SK-N-SH (cell line): ENCODE data around the gene ATG7. TPM values are rescaled to one million over a fixed set of nuclear protein-coding genes. Genes with fewer than 3 reads are reported as not detected.

Source experiments
- CTCF ChIA-PET: fragments of 300-600, 350-600 bp; formaldehyde crosslinking; extraction: SDS; loops from one replicate; lab custom pipeline; 2021; lab: Yijun Ruan, JAX
- POLR2A ChIA-PET: fragments of 350-600 bp; sonication (Branson Sonifier 250); formaldehyde crosslinking; extraction: SDS; loops from one replicate; lab custom pipeline; 2020; ENCODE audit warnings: antibody characterized with exemption, inconsistent platforms; lab: Yijun Ruan, JAX
- DNase-seq: peaks from one replicate; pipeline ENCODE4 v3.0.0; 2012
- H2AFZ ChIP-seq: fragments of 200-600 bp; sonication (generic); 2 replicates; pipeline ENCODE4 v1.8.1; 2016; ENCODE audit warnings: antibody characterized with exemption, mild to moderate bottlenecking, low read depth
- H3F3A ChIP-seq: fragments of 200-600 bp; sonication (generic); replicated peaks from 2 replicates; pipeline ENCODE3; 2016; ENCODE audit warnings: antibody characterized with exemption, mild to moderate bottlenecking; ENCODE audit not compliant: insufficient read depth
- H3K27ac ChIP-seq, 2 experiments: fragments of 200-500 bp in 1 of 2; fragments of 200-600 bp in 1 of 2; sonication (Bioruptor generic) in 1 of 2; sonication (generic), shearing (Covaris generic) in 1 of 2; 2 replicates each; pipeline versions ENCODE4 v1.5.1 to v1.6.1; 2014 to 2016; ENCODE audit warnings: low read depth in 2 of 2, inconsistent platforms in 1 of 2, low read length in 1 of 2, mild to moderate bottlenecking in 1 of 2, mixed read lengths in 1 of 2
- H3K27me3 ChIP-seq: fragments of 200-600 bp; sonication (generic), shearing (Covaris generic); 2 replicates; pipeline ENCODE4 v1.6.1; 2016; ENCODE audit warnings: mixed run types; ENCODE audit not compliant: insufficient read depth
- H3K36me3 ChIP-seq, 2 experiments: fragments of 200-500 bp in 1 of 2; fragments of 200-600 bp in 1 of 2; sonication (Bioruptor generic) in 1 of 2; sonication (generic) in 1 of 2; replicated peaks in 1 of 2; 2 replicates each; pipeline versions ENCODE3 to v1.5.1; 2014 to 2016; ENCODE audit warnings: low read length in 1 of 2, mild to moderate bottlenecking in 1 of 2; ENCODE audit not compliant: insufficient read depth in 2 of 2, control insufficient read depth in 1 of 2
- H3K4me1 ChIP-seq, 2 experiments: fragments of 200-500 bp in 1 of 2; fragments of 200-600 bp in 1 of 2; sonication (Bioruptor generic) in 1 of 2; sonication (generic), shearing (Covaris generic) in 1 of 2; 2 replicates each; pipeline versions ENCODE4 v1.5.1 to v1.6.1; 2014 to 2016; ENCODE audit warnings: low read depth in 1 of 2, low read length in 1 of 2, mixed run types in 1 of 2; ENCODE audit not compliant: insufficient read depth in 2 of 2, control insufficient read depth in 1 of 2
- H3K4me2 ChIP-seq: fragments of 200-600 bp; sonication (generic), shearing (Covaris generic); 2 replicates; pipeline ENCODE4 v1.6.1; 2017; ENCODE audit warnings: mixed run types
- H3K4me3 ChIP-seq, 2 experiments: fragments of 200-500 bp in 1 of 2; fragments of 200-600 bp in 1 of 2; sonication (Bioruptor generic) in 1 of 2; sonication (generic), shearing (Covaris generic) in 1 of 2; 2 replicates each; pipeline versions ENCODE4 v1.5.1 to v1.8.1; 2014 to 2016; ENCODE audit warnings: low read depth in 2 of 2, inconsistent platforms in 1 of 2, low read length in 1 of 2, mild to moderate bottlenecking in 1 of 2, mixed read lengths in 1 of 2, moderate library complexity in 1 of 2
- H3K79me2 ChIP-seq: fragments of 200-600 bp; sonication (generic); 2 replicates; pipeline ENCODE4 v1.8.1; 2017; ENCODE audit warnings: mild to moderate bottlenecking; ENCODE audit not compliant: insufficient read depth
- H3K9ac ChIP-seq: fragments of 200-600 bp; sonication (generic); 2 replicates; pipeline ENCODE4 v1.6.1; 2017; ENCODE audit warnings: mixed run types
- H3K9me2 ChIP-seq: fragments of 200-600 bp; sonication (generic); 2 replicates; pipeline ENCODE4 v1.6.1; 2017; ENCODE audit warnings: mixed run types
- H3K9me3 ChIP-seq: fragments of 200-600 bp; sonication (generic); 2 replicates; pipeline ENCODE4 v1.6.1; 2017; ENCODE audit warnings: mixed run types, mild to moderate bottlenecking, moderate library complexity
- H4K20me1 ChIP-seq: fragments of 200-600 bp; sonication (generic); 2 replicates; pipeline ENCODE4 v1.6.1; 2017; ENCODE audit warnings: mild to moderate bottlenecking, mixed run types; ENCODE audit not compliant: insufficient read depth
- ELF1 ChIP-seq: IDR thresholded peaks from 2 replicates; pipeline ENCODE4 v1.4.0; 2012
- EP300 ChIP-seq, 2 experiments: IDR thresholded peaks; 2 replicates each; pipeline versions ENCODE4 v1.4.0 to v1.6.1; 2012; ENCODE audit warnings: borderline replicate concordance in 1 of 2, low read depth in 1 of 2, low read length in 1 of 2
- EZH2phosphoT487 ChIP-seq: fragments of 200-600 bp; sonication (generic); IDR thresholded peaks from 2 replicates; pipeline ENCODE4 v1.6.1; 2017; ENCODE audit warnings: low read depth, mixed run types, mild to moderate bottlenecking, antibody characterized with exemption, moderate library complexity, borderline replicate concordance
- FOSL2 ChIP-seq: IDR thresholded peaks from 2 replicates; pipeline ENCODE4 v1.4.0; 2012; ENCODE audit warnings: low read depth, mild to moderate bottlenecking, moderate library complexity, borderline replicate concordance
- FOXM1 ChIP-seq: IDR thresholded peaks from 2 replicates; pipeline ENCODE4 v1.4.0; 2012; ENCODE audit warnings: low read depth, mild to moderate bottlenecking
- GABPA ChIP-seq: IDR thresholded peaks from 2 replicates; pipeline ENCODE4 v1.4.0; 2012; ENCODE audit warnings: low read depth, mild to moderate bottlenecking
- GATA2 ChIP-seq: sonication (generic); formaldehyde crosslinking; IDR thresholded peaks from 2 replicates; pipeline ENCODE4 v1.5.0; 2020; ENCODE audit warnings: mild to moderate bottlenecking, missing genetic modification reagents
- IRF3 ChIP-seq: fragments of 150-350 bp; IDR thresholded peaks from 2 replicates; pipeline ENCODE4 v1.6.1; 2016; ENCODE audit warnings: mild to moderate bottlenecking, low read depth, low read length
- MEF2A ChIP-seq: IDR thresholded peaks from 2 replicates; pipeline ENCODE4 v1.4.0; 2012; ENCODE audit warnings: low read depth, borderline replicate concordance
- RAD21 ChIP-seq: IDR thresholded peaks from 2 replicates; pipeline ENCODE4 v1.6.1; 2012; ENCODE audit warnings: mild to moderate bottlenecking, low read length
- RFX5 ChIP-seq: IDR thresholded peaks from 2 replicates; pipeline ENCODE4 v1.6.1; 2012; ENCODE audit warnings: mild to moderate bottlenecking, improper control_type of control experiment, low read length
- SMC3 ChIP-seq: IDR thresholded peaks from 2 replicates; pipeline ENCODE4 v1.6.1; 2012; ENCODE audit warnings: low read depth, low read length, improper control_type of control experiment
- TAF1 ChIP-seq: IDR thresholded peaks from 2 replicates; pipeline ENCODE4 v1.6.1; 2012; ENCODE audit warnings: low read depth, mild to moderate bottlenecking, low read length, moderate library complexity, borderline replicate concordance
- TCF12 ChIP-seq: IDR thresholded peaks from 2 replicates; pipeline ENCODE4 v1.4.0; 2012
- USF2 ChIP-seq: fragments of 150-350 bp; IDR thresholded peaks from 2 replicates; pipeline ENCODE4 v1.6.1; 2017; ENCODE audit warnings: antibody characterized with exemption, low read length, low read depth, borderline replicate concordance
- WGBS: methylation state at CpG from one replicate; pipeline ENCODE4 v1.1.6; 2017; ENCODE audit warnings: low lambda C conversion rate; 5-methylcytosine and 5-hydroxymethylcytosine counted together
- polyA plus RNA-seq, 3 experiments: library from polyadenylated mRNA; depleted of rRNA; stranded (reverse); fragments of >200 nt; gene quantifications; 2 replicates each; pipeline ENCODE4 v1.2.3, GENCODE V29; 2012
- TF ChIP-seq, protein P1 (sequence below): IDR thresholded peaks from 2 replicates; pipeline ENCODE4 v1.4.0; 2012; ENCODE audit warnings: low read depth, borderline replicate concordance
- TF ChIP-seq, protein P2 (sequence below): fragments of 200-600 bp; sonication (generic); IDR thresholded peaks from 2 replicates; pipeline ENCODE4 v1.6.1; 2017; ENCODE audit warnings: antibody characterized with exemption, mild to moderate bottlenecking, moderate library complexity

ATG7 gene
- polyA plus RNA-seq, 1 of the 3 experiments (the other 2 are of a cell fraction) = 29.5 TPM

- H3K36me3 ChIP-seq = peaks cover 25 to 53% of the 10 kb centered on the region in 2 experiments
- H3K9ac ChIP-seq = no peak overlapping the region
- no peak for TF ChIP-seq EP300 (IDR thresholded peaks at IDR 0.05; ENCODE audit: borderline replicate concordance in 1 of 2, low read depth in 1 of 2, low read length in 1 of 2)
- no peak for TF ChIP-seq MEF2A
- no peak for TF ChIP-seq GABPA
- TF ChIP-seq USF2 = no peak
- TF ChIP-seq RFX5 = no peak
- no peak for TF ChIP-seq RAD21
- no peak for TF ChIP-seq IRF3
- TF ChIP-seq EZH2phosphoT487 = no peak
- no peak overlapping the region for H3K4me3 ChIP-seq
- peaks cover 57% of the 10 kb centered on the region for H3K79me2 ChIP-seq
- H3K27ac ChIP-seq = peak overlapping the region in 1 of 2 experiments; percentile 65; a peak in 1 of 4 replicates
- H4K20me1 ChIP-seq = peaks cover 51% of the 10 kb centered on the region
- H3K9me2 ChIP-seq = no peaks in the 10 kb centered on the region
- no peak overlapping the region for H2AFZ ChIP-seq
- DNase-seq = no peak
- peaks cover 30% of the 10 kb centered on the region for H3F3A ChIP-seq
- H3K9me3 ChIP-seq = no peaks in the 10 kb centered on the region
- POLR2A ChIA-PET = no interaction called here
- H3K27me3 ChIP-seq = no peaks in the 10 kb centered on the region
- peaks cover 19 to 35% of the 10 kb centered on the region in 2 experiments; a peak in 2 of 4 replicates for H3K4me1 ChIP-seq
- H3K4me2 ChIP-seq = no peak overlapping the region
- 96% methylated on average over 21 of the region's 23 CpGs for WGBS
- CTCF ChIA-PET = interaction anchor here (0.6 to 2.1 kb wide), 5 partner anchors 15 to 176 kb away, joined by 3 to 7 read pairs (median 4); no protein-coding TSS in a partner anchor
Measured at GRCh38 chr3:11555881-11556633, 283.9 kb downstream of the ATG7 start.

GRCh38 chr3:11556851-11557644 is 284.9 kb downstream of the ATG7 start:
- peaks cover 67% of the 10 kb centered on the region for H3K79me2 ChIP-seq
- H3K27ac ChIP-seq = peak overlapping the region; percentile 16 to 65; a peak in 3 of 4 replicates
- H3K9me2 ChIP-seq = no peaks in the 10 kb centered on the region
- WGBS = 83% methylated on average over 9 of the region's 16 CpGs
- H3K4me3 ChIP-seq = no peak overlapping the region
- DNase-seq = no peak
- TF ChIP-seq SMC3 (no peak), ELF1 (no peak), FOXM1 (no peak), GATA2 (CRISPR knock-in tag) (no peak), FOSL2 (no peak), RAD21 (no peak), TAF1 (no peak), TCF12 (no peak)
- TF ChIP-seq, protein P1, sequence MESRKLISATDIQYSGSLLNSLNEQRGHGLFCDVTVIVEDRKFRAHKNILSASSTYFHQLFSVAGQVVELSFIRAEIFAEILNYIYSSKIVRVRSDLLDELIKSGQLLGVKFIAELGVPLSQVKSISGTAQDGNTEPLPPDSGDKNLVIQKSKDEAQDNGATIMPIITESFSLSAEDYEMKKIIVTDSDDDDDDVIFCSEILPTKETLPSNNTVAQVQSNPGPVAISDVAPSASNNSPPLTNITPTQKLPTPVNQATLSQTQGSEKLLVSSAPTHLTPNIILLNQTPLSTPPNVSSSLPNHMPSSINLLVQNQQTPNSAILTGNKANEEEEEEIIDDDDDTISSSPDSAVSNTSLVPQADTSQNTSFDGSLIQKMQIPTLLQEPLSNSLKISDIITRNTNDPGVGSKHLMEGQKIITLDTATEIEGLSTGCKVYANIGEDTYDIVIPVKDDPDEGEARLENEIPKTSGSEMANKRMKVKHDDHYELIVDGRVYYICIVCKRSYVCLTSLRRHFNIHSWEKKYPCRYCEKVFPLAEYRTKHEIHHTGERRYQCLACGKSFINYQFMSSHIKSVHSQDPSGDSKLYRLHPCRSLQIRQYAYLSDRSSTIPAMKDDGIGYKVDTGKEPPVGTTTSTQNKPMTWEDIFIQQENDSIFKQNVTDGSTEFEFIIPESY = no peak
- TF ChIP-seq, protein P2, sequence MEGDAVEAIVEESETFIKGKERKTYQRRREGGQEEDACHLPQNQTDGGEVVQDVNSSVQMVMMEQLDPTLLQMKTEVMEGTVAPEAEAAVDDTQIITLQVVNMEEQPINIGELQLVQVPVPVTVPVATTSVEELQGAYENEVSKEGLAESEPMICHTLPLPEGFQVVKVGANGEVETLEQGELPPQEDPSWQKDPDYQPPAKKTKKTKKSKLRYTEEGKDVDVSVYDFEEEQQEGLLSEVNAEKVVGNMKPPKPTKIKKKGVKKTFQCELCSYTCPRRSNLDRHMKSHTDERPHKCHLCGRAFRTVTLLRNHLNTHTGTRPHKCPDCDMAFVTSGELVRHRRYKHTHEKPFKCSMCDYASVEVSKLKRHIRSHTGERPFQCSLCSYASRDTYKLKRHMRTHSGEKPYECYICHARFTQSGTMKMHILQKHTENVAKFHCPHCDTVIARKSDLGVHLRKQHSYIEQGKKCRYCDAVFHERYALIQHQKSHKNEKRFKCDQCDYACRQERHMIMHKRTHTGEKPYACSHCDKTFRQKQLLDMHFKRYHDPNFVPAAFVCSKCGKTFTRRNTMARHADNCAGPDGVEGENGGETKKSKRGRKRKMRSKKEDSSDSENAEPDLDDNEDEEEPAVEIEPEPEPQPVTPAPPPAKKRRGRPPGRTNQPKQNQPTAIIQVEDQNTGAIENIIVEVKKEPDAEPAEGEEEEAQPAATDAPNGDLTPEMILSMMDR = no peak
- peaks cover 27 to 53% of the 10 kb centered on the region in 2 experiments for H3K36me3 ChIP-seq
- peaks cover 61% of the 10 kb centered on the region for H4K20me1 ChIP-seq
- H3K4me1 ChIP-seq = peaks cover 19 to 43% of the 10 kb centered on the region in 2 experiments; a peak in 2 of 4 replicates
- POLR2A ChIA-PET = no interaction called here
- no peaks in the 10 kb centered on the region for H3K9me3 ChIP-seq
- H3K4me2 ChIP-seq = peak overlapping the region; percentile 12; the same call in 1 of the 2 replicates
- peaks cover 20% of the 10 kb centered on the region for H3F3A ChIP-seq
- no peak overlapping the region for H3K9ac ChIP-seq
- H3K27me3 ChIP-seq = no peaks in the 10 kb centered on the region
- CTCF ChIA-PET = interaction anchor here (0.6 to 2.1 kb wide), 5 partner anchors 10 to 177 kb away, joined by 3 to 7 read pairs (median 4); no protein-coding TSS in a partner anchor
- no peak overlapping the region for H2AFZ ChIP-seq
